Putamen (tissue), 1 donor: ENCODE data around the gene CDKAL1.
"Not testable (repeated sequence)": the region's sequence is repeated elsewhere in the genome, so short reads cannot be mapped to it uniquely, and the experiment has no call there.

Experiments used
- DNase-seq: peaks from one replicate; pipeline ENCODE4 v3.0.0-alpha.2; 2016; ENCODE audit warnings: low spot score

Gene CDKAL1

DNA sequence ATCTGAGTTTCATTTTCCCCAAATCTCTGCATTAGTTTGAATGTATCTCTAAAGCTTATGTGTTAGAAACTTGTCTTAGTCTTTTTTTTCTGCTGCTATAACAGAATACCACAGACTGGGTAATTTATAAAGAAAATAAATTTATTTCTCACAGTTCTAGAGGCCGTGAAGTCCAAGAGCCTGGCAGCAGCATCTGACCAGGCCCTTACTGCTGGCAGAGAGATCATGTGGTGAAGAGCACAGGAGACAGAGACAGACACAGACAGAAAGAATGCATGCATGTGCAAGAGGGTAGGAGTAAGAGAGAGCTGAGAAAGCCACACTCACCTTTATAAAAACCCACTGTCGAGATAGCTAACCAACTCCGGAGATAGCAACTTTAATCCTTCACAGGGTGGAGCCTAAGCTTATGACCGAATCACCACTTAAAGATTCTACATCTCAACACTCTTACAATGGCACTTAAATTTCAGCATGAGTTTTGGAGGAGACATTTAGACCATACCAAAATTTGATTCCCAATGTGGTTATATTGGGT, 646.6 kb downstream of the CDKAL1 start:
- no peak for DNase-seq

DNA sequence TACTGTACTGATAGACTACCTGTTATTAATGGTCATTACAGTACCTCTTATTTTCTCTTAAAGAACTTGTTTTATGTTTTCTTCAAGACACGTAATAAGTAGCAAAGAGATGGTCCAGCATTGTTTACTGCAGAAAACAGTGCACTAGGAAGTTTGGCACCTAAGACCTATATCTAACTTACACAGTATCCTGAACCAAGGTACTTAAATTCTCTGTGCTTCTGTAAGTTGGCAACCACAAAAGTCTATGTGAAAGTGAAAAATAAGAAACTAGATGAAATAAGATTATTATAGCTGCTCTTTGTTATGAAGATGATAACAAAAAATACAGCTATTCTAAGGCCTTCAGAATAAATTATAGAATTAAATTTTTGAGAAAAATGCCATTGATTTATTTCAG, 647.6 kb downstream of the CDKAL1 start:
- DNase-seq = no peak

DNA sequence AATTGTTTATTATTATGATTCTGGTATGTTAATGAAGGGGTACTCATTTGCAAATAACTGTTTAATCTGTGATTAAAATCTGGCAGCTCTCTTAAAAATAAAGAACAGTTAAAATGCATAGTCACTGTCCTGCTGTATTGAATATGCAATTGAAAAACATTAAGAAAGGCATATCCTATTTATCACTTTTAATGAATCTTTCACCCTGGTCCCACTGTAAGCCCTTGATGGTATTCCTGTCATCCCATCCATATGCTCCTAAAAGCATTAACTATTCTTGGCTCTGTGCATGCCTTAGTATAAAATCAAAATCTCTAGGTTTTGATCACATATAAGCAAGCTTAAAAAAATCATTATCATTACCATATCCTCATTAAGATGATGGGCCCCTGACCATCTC, 648.3 kb downstream of the CDKAL1 start:
- no peak for DNase-seq

DNA sequence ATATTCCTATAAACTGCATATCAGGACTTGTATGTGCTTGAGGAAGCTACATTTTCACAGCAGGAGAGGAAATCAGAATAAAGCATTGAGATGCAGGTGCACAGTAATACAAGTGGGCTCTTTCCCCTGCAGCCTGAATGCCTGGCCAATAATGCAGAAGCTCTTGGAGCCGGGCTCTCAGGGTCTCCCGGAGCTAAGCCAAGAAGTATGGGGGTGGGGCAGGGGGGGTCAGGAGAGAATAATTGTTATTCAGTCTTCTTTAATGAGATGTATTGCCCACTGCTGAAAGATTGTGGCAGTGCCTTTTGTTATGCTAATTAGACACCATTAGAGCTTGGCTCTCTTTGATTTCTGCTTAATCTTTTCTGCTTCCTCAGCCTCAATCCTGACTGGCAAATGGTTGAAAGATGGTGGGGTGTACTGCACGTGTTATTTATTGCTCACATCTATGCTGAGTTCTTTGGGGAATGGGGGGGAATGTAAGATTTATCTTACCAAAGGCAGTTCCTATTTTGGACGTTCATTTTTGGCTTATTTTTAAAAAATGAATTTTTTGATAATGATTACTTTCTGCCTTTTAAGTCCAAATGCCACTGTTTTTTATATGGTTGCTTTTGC, 651.7 kb downstream of the CDKAL1 start:
- no peak for DNase-seq

DNA sequence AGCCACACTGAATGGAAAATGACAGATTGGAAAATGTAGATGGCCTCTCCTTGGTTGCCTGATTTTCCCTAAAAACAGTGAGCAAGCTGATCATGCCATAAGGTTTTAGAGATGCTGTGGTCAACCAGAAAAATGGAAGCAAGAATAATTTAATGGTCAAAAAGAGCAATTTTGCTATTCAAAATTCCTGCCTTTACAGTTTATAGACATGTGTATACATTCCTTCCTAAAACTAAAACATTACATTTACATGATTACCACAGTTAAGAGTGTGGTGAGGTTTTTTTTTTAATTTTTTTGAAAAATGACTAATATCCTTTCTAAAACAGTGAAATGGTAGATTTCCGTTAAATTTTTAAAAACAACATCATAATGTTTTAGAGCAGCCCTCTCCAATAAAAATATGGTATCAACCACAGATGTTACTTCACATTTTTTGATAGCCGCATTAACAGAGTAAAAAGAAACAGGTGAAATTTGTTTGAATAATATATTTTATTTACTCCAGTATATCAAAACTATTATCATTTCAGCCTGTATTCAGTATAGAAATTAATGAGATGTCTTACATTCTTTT, 652.3 kb downstream of the CDKAL1 start:
- no peak for DNase-seq

DNA sequence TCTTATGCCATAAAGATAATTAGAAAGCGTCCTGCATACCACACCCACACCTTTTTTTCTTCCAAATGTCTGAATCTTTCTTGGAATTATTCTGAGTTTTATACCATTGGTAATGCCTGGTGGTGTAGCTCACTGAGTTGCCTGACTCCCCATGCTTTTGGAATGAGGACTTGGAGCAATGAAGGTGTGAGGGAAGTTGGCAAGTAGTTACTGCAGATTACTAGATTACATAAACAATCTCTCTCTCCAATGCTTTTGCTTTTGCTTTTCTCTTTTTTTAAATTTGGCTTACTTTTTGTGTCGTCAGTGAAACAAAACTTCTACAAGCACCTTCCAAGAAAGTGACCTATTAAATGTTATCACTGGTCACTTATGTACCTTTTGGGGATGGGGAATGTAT, 653.2 kb downstream of the CDKAL1 start:
- no peak for DNase-seq

DNA sequence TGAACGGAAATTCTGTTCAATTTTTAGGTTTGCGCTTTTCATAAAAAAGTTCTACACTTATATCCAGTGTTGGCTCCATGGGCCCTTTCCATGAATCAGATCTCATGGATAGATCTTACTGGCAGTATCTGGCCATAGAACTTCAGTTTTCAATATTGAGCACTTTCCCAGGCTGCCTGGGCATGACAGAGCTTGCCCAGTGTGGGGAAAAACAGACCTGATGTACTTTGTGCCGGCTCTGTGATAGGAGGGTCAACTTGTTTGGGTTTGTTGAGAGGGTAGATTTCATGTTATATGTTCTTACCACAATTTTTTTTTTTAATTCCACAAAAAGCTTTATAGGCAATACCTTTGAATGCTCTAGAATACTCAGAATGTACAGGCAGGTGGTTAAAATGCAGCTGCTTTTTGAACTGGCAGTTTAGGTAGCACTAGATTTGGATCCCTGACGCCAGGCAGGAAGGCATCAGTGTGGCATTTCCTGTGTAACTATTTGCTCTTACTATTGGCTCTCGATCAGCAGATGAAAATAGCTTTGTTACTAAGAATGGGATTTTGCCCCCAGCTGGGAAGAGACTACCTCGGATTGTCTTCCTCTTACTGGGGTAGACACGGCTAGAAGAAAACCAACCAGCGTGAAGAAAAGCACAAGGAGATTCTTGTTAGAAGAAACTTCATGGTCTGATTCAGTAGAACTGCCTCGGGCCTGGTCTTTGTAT, 654.4 kb downstream of the CDKAL1 start:
- DNase-seq = no peak

DNA sequence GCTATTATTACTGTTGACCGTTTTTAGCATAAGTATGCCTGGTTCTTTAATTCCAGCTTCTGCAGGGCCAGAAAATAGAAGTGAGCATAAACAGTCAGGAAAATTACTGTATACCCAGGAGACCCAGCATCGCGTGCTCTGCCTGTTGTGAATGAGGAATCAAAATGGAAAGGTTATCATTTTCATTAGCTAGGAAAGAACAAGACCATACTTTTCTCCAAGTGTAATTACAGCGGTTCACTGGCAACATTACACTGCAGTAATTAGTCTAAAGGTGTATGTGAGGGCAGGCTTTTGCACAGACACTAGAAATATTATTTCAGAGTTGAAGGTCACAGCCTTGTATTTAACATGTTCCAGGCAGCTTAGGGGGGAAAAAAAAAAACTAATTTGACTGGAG, 655.5 kb downstream of the CDKAL1 start:
- no peak for DNase-seq

DNA sequence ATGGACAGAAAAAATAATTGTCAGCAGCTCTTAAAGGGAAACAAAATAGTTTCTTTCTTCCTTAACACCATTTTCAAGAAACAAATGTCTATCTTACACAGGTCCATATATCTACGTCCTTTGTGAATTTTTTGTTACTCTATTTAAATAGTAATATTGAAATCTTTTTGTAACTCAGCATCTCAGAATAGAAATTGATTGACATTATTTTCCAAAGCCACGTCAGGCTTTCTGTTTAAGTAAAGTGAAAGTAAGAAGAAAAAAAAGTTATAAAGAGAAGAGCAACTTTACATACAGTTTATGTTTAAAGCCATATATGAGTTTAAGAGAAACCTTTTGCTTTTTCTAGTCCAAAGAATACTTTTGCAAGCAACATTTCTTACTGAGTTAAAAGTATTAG, 656.4 kb downstream of the CDKAL1 start:
- DNase-seq = no peak

DNA sequence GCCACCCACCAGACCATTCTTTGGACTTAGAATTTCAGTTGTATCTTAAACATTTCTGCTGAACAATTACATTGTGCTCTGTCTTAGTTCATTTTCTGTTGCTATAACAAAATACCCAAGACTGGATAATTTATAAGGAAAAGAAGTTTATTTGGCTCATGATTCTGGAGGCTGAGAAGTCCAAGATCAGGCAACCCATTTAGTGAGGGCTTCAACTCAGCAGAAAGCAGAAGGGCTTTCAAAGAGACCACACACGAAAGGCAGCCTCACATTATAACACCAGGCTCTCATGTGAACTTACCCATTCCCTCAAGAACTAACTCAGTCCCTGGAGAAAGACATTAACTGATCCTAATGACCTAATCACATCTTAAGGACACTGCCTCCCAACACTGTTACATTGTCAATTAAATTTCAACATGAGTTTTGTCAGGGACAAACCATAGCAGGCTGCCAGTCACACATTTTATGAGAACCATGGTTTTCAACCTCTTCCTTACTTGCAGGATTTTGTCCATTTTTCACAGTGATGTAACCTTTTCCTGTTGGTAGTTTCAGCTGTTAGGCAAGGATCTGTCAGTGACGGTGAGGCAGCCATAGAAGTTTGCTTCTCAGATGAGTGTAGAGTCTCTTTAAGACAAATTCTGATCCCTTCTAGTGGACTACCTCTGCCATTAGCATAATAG, 659.7 kb downstream of the CDKAL1 start:
- DNase-seq = no peak

DNA sequence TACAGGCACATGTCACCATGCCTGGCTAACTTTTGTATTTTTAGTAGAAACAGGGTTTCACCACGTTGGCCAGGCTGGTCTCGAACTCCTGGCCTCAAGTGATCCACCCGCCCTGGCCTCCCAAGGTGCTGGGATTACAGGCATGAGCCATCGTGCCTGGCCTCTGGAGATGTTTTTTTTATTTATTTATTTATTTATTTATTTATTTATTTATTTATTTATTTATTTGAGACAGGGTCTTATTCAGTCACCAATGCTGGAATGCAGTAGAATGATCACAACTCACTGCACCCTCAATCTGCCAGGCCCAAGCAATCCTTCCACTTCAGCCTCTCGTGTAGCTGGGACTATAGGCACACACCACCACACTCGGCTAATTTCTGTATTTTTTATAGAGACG, 661.0 kb downstream of the CDKAL1 start:
- not testable (repeated sequence) for DNase-seq

DNA sequence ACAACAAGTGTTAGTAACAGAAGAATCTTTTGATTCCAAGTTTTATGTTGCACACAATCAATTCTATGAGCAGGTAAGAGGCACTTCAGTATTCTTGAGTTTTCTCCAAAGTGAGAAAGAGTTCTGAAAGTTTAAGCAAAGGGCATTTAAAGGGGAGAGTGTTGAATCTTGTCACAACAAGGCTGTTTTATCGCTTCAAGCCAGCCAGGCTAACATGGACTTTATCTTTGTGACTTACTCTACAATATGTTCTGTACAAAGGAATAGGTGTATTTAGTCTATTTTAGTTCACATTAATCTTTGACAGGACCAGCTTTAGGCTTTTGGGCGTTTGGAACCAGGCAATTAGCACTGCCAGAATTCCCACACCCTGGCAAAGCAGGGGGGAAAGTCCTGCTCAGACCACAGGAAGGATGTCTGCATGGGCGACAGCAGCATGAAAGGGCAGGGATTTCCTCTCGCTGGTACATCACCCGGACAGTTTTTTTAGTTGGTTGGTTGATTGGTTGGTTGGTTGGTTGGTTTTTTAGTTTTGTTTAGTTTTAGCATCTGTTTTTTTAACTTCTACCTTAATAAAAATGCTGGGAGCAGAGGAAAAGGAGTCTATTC, 663.9 kb downstream of the CDKAL1 start:
- DNase-seq = no peak

DNA sequence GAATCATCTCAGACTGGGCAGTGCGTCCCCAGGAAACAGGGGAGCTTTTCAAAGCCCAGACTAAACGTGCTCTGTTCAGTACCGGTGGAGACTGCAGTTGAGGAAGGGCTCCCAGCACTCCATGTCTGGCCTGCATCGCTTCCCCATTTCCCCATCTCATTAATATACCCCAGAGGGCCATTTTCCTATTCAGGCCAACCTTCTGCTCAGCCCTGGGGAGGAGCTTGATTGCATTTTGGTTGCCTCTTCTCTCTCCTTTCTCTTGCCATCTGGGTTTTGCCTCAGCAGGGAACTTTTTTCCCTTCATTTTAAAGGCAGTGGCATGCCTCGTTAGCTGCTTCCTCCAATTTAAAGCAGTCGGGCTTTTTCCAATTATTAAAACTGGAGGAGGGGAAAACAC, 665.0 kb downstream of the CDKAL1 start:
- DNase-seq = no peak

DNA sequence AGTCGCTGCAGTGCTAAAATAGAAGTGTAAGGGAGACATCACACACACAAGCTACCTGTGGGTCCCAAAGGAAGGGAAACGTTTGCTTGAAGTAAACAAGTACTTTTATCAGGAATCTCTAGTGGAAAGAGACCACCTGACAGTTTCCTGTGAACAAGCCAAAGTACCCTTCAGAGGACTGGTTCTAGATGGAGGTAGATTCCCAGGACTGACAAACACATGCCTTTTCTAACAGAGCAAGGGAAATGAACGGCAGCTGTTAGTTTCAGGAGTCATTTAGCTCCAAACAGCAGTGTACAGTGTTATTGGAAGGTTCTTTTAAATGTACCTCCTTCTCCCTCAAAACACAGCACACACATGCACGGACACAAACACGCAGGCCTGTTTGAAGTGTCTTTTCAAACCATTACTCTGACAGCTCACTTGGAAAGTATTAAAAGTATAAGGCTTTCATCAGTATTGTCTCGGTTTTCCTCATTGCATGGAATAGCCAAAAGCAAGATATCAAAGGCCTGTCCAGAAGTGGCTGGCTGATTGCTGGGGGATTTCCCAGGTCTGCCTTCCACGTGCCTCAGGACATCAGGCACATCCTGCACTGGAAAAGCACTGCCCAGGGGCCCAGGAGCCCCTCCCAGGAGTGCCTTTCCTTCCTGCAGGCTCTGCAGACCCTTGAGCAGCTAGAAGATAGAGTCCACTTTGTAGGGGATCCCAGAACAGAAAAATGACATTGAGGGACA, 666.0 kb downstream of the CDKAL1 start:
- no peak for DNase-seq

DNA sequence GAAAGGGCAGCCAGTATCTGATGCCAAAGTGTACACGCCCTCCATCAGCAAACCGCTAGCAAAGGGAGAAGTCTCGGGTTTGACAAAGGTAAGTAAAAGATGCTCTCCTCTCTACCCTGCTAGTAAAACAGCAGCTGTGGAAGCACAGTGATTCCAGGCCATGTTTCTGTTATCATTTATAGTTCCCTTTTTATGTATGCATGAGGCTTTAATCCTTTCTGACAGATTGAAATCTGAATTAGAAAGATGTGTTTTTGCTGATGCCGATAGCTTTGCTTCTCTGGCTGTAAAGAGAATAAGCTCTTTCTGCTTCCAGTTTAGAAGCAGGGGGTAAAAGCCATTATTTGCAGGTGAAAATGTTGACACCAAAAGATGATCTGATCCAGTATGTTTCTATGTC, 666.9 kb downstream of the CDKAL1 start:
- no peak for DNase-seq

DNA sequence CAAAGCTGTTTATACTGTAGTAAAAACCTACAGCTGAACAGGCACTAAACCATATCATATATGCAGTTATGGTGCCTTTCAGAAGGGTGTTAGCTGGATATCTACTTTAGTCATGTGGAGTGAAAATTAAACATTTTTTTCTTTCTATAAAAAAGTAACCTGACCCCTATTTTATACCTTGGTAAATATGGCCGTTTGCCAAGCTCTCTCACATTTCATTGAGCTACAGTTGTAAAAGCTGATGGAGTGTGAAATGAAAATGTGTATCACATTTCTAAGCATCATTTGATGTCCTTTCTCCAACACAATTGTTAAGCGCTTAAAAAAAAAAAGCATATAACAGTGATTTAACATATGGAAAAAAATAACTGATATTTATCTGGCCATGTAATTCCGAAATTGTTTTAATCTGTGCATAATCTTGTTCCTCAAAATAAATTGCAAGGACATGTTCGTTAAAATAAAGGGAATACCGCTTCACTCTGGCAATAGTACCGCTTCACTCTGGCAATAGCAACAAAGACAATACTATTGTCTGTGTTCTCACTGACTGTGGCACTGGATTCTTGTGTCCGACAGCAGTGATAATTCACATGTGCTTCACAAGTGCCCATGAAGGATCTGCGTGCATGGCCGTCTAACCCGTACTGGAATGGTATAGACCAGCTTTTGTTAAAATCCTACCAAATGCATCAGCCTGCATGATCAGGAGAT, 667.5 kb downstream of the CDKAL1 start:
- DNase-seq = no peak

DNA sequence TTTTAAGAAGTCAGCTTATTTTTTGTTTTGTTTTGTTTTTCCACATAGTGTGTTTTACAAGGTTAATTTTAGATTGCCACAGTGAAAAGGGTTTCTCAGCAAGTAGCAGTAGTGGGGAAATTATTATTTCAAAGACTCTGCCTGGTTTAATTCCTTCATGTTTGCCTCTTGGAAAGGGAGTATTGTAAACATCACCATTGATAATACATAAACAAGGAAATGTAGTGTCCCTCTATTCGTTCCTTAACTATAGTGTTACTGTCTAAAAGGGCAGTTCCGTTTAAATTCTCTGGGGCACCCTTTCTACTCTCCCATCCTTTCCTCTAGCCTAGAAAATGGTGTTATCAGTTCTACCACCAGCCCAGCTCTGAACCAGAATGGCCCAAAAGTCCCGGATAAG, 668.3 kb downstream of the CDKAL1 start:
- no peak for DNase-seq

DNA sequence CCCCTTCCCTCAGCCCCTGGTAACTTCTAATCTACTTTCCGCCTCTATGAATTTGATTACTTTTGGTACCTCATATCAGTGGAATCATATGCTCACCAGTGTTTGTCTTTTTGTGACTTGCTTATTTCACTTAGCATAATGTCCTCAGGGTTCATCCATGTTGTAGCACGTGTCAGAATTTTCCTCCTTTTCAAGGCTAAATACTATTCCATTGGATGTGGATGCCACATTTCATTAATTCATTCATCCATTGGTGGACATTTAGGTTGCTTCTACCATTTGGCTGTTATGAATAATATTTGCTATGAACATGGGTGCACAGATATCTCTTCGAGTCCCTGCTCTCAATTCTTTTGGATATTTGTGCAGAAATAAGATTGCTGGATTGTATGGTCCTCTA, 670.7 kb downstream of the CDKAL1 start:
- DNase-seq = no peak

DNA sequence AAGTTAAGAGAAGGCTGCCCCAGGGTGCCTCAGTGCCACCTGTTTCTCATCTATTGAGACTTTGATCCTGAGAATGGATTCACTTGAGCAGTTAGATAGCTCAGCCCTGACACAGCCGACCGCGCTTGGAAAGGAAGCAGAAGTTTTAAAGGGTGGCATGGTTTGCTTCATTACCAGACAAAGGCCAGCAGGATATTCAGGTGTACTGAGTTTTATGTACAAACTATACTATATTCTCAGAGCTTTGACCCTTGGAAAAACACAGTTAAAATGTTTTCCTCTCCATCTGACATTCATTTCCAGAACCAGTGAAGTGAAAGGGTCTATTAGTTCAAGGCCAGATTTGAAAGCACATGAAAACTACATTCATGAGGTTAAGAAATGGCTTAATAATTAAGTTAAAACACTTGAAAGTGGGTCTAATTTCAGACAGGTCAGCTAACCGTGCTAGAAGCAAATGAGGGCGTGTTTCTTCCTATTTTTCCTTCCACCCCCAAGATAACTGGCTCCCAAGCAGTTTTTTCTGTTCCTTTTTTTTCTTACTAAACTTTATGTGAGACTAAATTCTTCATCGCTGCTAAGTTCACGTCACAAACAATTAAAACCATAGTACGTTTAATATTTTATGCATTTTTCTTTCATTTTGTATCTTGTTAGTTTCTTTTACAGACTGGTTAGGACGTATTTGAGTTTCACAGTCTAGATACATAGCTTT, 674.0 kb downstream of the CDKAL1 start:
- no peak for DNase-seq

DNA sequence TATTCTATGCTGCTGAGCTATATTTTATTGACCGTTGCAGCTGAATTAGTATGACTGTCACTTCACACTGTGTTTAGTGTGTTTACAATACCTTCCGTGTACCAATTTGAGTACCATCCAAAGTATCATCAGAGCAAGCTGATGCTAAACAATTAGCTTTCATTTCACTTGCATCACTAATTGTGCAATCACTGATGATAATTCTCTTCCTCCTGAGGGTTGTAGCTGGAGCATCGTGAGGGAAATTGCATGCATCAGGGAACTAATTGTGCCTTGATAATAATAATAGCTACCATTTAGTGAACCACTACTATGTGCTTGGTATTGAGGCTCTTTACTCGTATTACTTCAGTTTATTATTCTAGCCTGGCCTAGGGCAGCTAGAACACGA, 674.5 kb downstream of the CDKAL1 start:
- no peak for DNase-seq
